ENCODE data around the gene PEAK1. TPM values are rescaled to one million over a fixed set of nuclear protein-coding genes. Genes with fewer than 3 reads are reported as not detected.

The PEAK1 gene
- polyA plus RNA-seq, 1 donor (not counting 4 experiments of a cell fraction or from before 2014, with no cell fraction given): 5.9 TPM

DNA sequence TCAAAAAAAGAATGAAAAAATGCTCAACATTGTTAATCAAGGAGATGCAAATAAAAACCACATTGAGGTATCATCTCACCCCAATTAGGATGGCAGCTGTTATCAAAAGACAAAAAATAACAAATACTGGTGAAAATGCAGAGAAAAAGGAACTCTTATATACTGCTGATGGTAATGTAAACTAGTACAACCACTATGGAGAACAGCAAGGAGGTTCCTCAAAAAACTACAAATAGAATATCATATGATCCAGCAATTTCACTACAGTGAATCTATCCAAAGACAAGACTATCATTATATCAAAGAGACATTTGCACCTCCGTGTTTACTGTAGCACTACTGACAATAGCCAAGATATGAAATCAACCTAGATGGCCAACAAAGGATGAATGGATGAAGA lies 58.4 kb downstream of the PEAK1 start:
- H3K36me3 ChIP-seq (ENCODE audit: control insufficient read depth in 2 of 2, extremely low read depth in 1 of 2, insufficient read depth in 2 of 2, low read length in 2 of 2): no peaks in the 10 kb centered on the region
- H3K4me1 ChIP-seq (ENCODE audit: control insufficient read depth, extremely low read depth, insufficient read depth, low read length): no peaks in the 10 kb centered on the region
- no peak overlapping the region for H2AFZ ChIP-seq (ENCODE audit: control insufficient read depth, low read length)
- H3K27ac ChIP-seq (ENCODE audit: control insufficient read depth, insufficient read depth, low read length): no peak overlapping the region
- DNase-seq (ENCODE audit: low read depth, low spot score): no peak
- no peaks in the 10 kb centered on the region for H4K20me1 ChIP-seq (ENCODE audit: control insufficient read depth, extremely low read depth, insufficient read depth, low read length)
- FAIRE-seq: no peak
- no peaks in the 10 kb centered on the region for H3K9me1 ChIP-seq (ENCODE audit: control insufficient read depth, extremely low read depth, insufficient read depth, low read length)
- H3K79me2 ChIP-seq (ENCODE audit: control insufficient read depth, insufficient read depth, low read length): no peaks in the 10 kb centered on the region
- dilution Hi-C loops (cut with MboI; ENCODE audit: extremely low pct_ligation_motif_present, low sequenced_read_pairs): no loop called here
- no peaks in the 10 kb centered on the region for H3K9me3 ChIP-seq (ENCODE audit: control insufficient read depth, low read depth, low read length)
- H3K9ac ChIP-seq (ENCODE audit: control insufficient read depth, extremely low read depth, insufficient read depth, low read length): no peak overlapping the region
- no peaks in the 10 kb centered on the region for H3K27me3 ChIP-seq (ENCODE audit: control insufficient read depth, extremely low read depth, insufficient read depth, low read length)
- H3K4me2 ChIP-seq (ENCODE audit: control insufficient read depth, extremely low read depth, insufficient read depth, low read depth, low read length): no peak overlapping the region
- no peak overlapping the region for H3K4me3 ChIP-seq (ENCODE audit: control insufficient read depth in 2 of 3, extremely low read depth in 1 of 3, insufficient read depth in 2 of 3, low read depth in 1 of 3, low read length in 3 of 3)
- TF ChIP-seq, protein P1, sequence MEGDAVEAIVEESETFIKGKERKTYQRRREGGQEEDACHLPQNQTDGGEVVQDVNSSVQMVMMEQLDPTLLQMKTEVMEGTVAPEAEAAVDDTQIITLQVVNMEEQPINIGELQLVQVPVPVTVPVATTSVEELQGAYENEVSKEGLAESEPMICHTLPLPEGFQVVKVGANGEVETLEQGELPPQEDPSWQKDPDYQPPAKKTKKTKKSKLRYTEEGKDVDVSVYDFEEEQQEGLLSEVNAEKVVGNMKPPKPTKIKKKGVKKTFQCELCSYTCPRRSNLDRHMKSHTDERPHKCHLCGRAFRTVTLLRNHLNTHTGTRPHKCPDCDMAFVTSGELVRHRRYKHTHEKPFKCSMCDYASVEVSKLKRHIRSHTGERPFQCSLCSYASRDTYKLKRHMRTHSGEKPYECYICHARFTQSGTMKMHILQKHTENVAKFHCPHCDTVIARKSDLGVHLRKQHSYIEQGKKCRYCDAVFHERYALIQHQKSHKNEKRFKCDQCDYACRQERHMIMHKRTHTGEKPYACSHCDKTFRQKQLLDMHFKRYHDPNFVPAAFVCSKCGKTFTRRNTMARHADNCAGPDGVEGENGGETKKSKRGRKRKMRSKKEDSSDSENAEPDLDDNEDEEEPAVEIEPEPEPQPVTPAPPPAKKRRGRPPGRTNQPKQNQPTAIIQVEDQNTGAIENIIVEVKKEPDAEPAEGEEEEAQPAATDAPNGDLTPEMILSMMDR (optimal IDR thresholded peaks at IDR 0.05 in 1 of 3, IDR thresholded peaks at IDR 0.05 in 1 of 3, conservative IDR thresholded peaks at IDR 0.05 in 1 of 3; ENCODE audit: extremely low read depth in 1 of 3, insufficient read depth in 2 of 3, low read length in 3 of 3): no peak
- TF ChIP-seq EZH2 (IDR thresholded peaks at IDR 0.05; ENCODE audit: low read length): no peak

DNA sequence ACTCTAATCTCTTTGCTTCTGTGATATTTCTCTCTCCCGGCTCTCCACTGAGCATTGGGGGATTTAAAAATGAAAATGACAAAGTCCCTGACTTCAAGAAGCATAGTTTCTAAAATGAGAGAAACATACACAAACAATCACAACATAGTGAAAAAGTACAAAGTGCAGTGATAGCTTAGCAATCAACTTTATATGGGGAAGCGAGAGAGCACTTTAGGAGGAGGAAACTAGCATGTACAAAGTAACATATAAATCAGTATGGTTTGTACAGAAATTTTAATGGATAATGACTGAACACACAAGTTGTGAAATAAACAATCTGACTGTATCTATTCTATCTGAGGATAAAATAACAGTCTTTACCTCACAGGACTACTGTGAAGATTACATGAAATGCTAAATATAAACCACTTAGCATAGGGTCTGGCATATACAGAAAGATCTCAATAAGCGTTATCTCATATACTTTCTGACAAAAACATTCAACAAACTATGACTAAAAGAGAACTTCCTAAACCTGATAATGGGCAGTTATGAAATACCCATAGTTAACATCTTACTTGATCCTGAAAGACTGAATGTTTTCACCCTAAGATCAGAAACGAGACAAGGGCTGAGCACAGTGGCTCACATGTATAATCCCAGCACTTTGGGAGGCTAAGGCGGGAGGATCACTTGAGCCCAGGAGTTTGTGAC lies 61.2 kb downstream of the PEAK1 start:
- Histone ChIP-seq H3K9me1 (ENCODE audit: control insufficient read depth, extremely low read depth, insufficient read depth, low read length) (no peaks in the 10 kb centered on the region), H4K20me1 (ENCODE audit: control insufficient read depth, extremely low read depth, insufficient read depth, low read length) (no peaks in the 10 kb centered on the region), H3K27me3 (ENCODE audit: control insufficient read depth, extremely low read depth, insufficient read depth, low read length) (no peaks in the 10 kb centered on the region), H3K4me1 (ENCODE audit: control insufficient read depth, extremely low read depth, insufficient read depth, low read length) (peaks cover 3% of the 10 kb centered on the region), H3K79me2 (ENCODE audit: control insufficient read depth, insufficient read depth, low read length) (no peaks in the 10 kb centered on the region), H3K4me2 (ENCODE audit: control insufficient read depth, extremely low read depth, insufficient read depth, low read depth, low read length) (no peak overlapping the region), H3K9ac (ENCODE audit: control insufficient read depth, extremely low read depth, insufficient read depth, low read length) (no peak overlapping the region), H2AFZ (ENCODE audit: control insufficient read depth, low read length) (no peak overlapping the region), H3K27ac (ENCODE audit: control insufficient read depth, insufficient read depth, low read length) (no peak overlapping the region), H3K36me3 (ENCODE audit: control insufficient read depth in 2 of 2, extremely low read depth in 1 of 2, insufficient read depth in 2 of 2, low read length in 2 of 2) (no peaks in the 10 kb centered on the region), H3K9me3 (ENCODE audit: control insufficient read depth, low read depth, low read length) (no peaks in the 10 kb centered on the region), H3K4me3 (ENCODE audit: control insufficient read depth in 2 of 3, extremely low read depth in 1 of 3, insufficient read depth in 2 of 3, low read depth in 1 of 3, low read length in 3 of 3) (no peak overlapping the region)
- FAIRE-seq: no peak
- dilution Hi-C loops (cut with MboI; ENCODE audit: extremely low pct_ligation_motif_present, low sequenced_read_pairs): no loop called here
- DNase-seq (ENCODE audit: low read depth, low spot score): no peak
- no peak for TF ChIP-seq EZH2 (IDR thresholded peaks at IDR 0.05; ENCODE audit: low read length)
- TF ChIP-seq, protein P1 (optimal IDR thresholded peaks at IDR 0.05 in 1 of 3, IDR thresholded peaks at IDR 0.05 in 1 of 3, conservative IDR thresholded peaks at IDR 0.05 in 1 of 3; ENCODE audit: extremely low read depth in 1 of 3, insufficient read depth in 2 of 3, low read length in 3 of 3): no peak

Data from keratinocyte (primary cell).